ENCODE results near the gene IZUMO4.
"Not testable (repeated sequence)": the region's sequence is repeated elsewhere in the genome, so short reads cannot be mapped to it uniquely, and the experiment has no call there.

IZUMO4 gene

GRCh38 chr19:2129022-2129421 is 32.3 kb downstream of the IZUMO4 start:
- DNase-seq = no peak

GRCh38 chr19:2129486-2129885 is 32.8 kb downstream of the IZUMO4 start:
- no peak for DNase-seq

GRCh38 chr19:2129892-2130770 is 33.4 kb downstream of the IZUMO4 start:
- DNase-seq = no peak

- not testable (repeated sequence) for DNase-seq
These were observed 34.6 kb downstream of the IZUMO4 start for GRCh38 chr19:2131012-2131975.

GRCh38 chr19:2132191-2132590 is 35.5 kb downstream of the IZUMO4 start:
- no peak for DNase-seq

GRCh38 chr19:2132731-2133490 is 36.2 kb downstream of the IZUMO4 start:
- no peak for DNase-seq

- DNase-seq = no peak
These were observed 39.0 kb downstream of the IZUMO4 start for GRCh38 chr19:2135474-2136402.

GRCh38 chr19:2136796-2137195 is 40.1 kb downstream of the IZUMO4 start:
- DNase-seq = no peak

- DNase-seq = no peak
These were observed 41.5 kb downstream of the IZUMO4 start for GRCh38 chr19:2138061-2138728.

GRCh38 chr19:2139385-2140137 is 42.8 kb downstream of the IZUMO4 start:
- no peak for DNase-seq

- no peak for DNase-seq
These were observed 43.4 kb downstream of the IZUMO4 start for GRCh38 chr19:2140138-2140569.

GRCh38 chr19:2142173-2142829 is 45.6 kb downstream of the IZUMO4 start:
- DNase-seq = no peak

- no peak for DNase-seq
These were observed 47.5 kb downstream of the IZUMO4 start for GRCh38 chr19:2144190-2144589.

GRCh38 chr19:2145831-2146241 is 49.1 kb downstream of the IZUMO4 start:
- no peak for DNase-seq

GRCh38 chr19:2148482-2149135 is 51.9 kb downstream of the IZUMO4 start:
- no peak for DNase-seq

Measured in CD4-positive, alpha-beta T cell treated with Interleukin-17A for 4 hours (primary cell).